HEK293T (cell line): Measurements from ENCODE around the gene POLR2E.

ENCODE experiments used
- CTCF ChIA-PET: fragments of 350-600 bp; formaldehyde crosslinking; extraction: SDS; loops from one replicate; lab custom pipeline; 2021; ENCODE audit warnings: antibody characterized with exemption, inconsistent platforms; lab: Yijun Ruan, JAX
- POLR2A ChIA-PET: fragments of 350-600 bp; formaldehyde crosslinking; extraction: SDS; loops from one replicate; lab custom pipeline; 2020; ENCODE audit warnings: antibody characterized with exemption, inconsistent platforms; lab: Yijun Ruan, JAX
- DNase-seq: peaks from one replicate; pipeline ENCODE4 v3.0.0; 2012; ENCODE audit warnings: mixed read lengths; ENCODE audit errors: extremely low spot score
- ARNT ChIP-seq: fragments of 450-650 bp; IDR thresholded peaks from 2 replicates; pipeline ENCODE4 v1.6.1; 2017; ENCODE audit warnings: mild to moderate bottlenecking
- BHLHE40 ChIP-seq: fragments of 450-650 bp; IDR thresholded peaks from 2 replicates; pipeline ENCODE4 v1.6.1; 2016; ENCODE audit warnings: mild to moderate bottlenecking, moderate library complexity, borderline replicate concordance
- CTBP1 ChIP-seq: fragments of 450-650 bp; IDR thresholded peaks from 2 replicates; pipeline ENCODE4 v1.6.1; 2016; ENCODE audit warnings: borderline replicate concordance
- ELF4 ChIP-seq: fragments of 450-650 bp; IDR thresholded peaks from 2 replicates; pipeline ENCODE4 v1.6.1; 2017; ENCODE audit warnings: antibody characterized with exemption
- FOXA1 ChIP-seq: fragments of 450-650 bp; IDR thresholded peaks from 2 replicates; pipeline ENCODE4 v1.6.1; 2016; ENCODE audit warnings: mild to moderate bottlenecking
- FOXK2 ChIP-seq: fragments of 450-650 bp; IDR thresholded peaks from 2 replicates; pipeline ENCODE4 v1.6.1; 2016; ENCODE audit warnings: mild to moderate bottlenecking
- FOXM1 ChIP-seq: fragments of 450-650 bp; IDR thresholded peaks from 2 replicates; pipeline ENCODE4 v1.6.1; 2017; ENCODE audit warnings: mild to moderate bottlenecking, borderline replicate concordance
- HDGF ChIP-seq: fragments of 450-650 bp; IDR thresholded peaks from 2 replicates; pipeline ENCODE4 v1.6.1; 2017; ENCODE audit warnings: antibody characterized with exemption, borderline replicate concordance
- L3MBTL2 ChIP-seq: fragments of 450-650 bp; conservative IDR thresholded peaks from 2 replicates; pipeline ENCODE4 v1.6.1; 2016; ENCODE audit warnings: mild to moderate bottlenecking
- LEF1 ChIP-seq: fragments of 450-650 bp; IDR thresholded peaks from 2 replicates; pipeline ENCODE4 v1.6.1; 2017; ENCODE audit warnings: mild to moderate bottlenecking, borderline replicate concordance
- NFRKB ChIP-seq: fragments of 450-650 bp; IDR thresholded peaks from 2 replicates; pipeline ENCODE4 v1.6.1; 2016; ENCODE audit warnings: mild to moderate bottlenecking, moderate library complexity
- SP1 ChIP-seq: fragments of 450-650 bp; IDR thresholded peaks from 2 replicates; pipeline ENCODE4 v1.6.1; 2017
- SUZ12 ChIP-seq: fragments of 450-650 bp; IDR thresholded peaks from 2 replicates; pipeline ENCODE4 v1.6.1; 2016; ENCODE audit warnings: mild to moderate bottlenecking
- TARDBP ChIP-seq: fragments of 450-650 bp; IDR thresholded peaks from 2 replicates; pipeline ENCODE4 v1.6.1; 2016
- ZNF384 ChIP-seq: fragments of 450-650 bp; IDR thresholded peaks from 2 replicates; pipeline ENCODE4 v1.6.1; 2016
- TF ChIP-seq, protein P1 (sequence below): fragments of 450-650 bp; IDR thresholded peaks from 2 replicates; pipeline ENCODE4 v1.6.1; 2016

The POLR2E gene

DNA sequence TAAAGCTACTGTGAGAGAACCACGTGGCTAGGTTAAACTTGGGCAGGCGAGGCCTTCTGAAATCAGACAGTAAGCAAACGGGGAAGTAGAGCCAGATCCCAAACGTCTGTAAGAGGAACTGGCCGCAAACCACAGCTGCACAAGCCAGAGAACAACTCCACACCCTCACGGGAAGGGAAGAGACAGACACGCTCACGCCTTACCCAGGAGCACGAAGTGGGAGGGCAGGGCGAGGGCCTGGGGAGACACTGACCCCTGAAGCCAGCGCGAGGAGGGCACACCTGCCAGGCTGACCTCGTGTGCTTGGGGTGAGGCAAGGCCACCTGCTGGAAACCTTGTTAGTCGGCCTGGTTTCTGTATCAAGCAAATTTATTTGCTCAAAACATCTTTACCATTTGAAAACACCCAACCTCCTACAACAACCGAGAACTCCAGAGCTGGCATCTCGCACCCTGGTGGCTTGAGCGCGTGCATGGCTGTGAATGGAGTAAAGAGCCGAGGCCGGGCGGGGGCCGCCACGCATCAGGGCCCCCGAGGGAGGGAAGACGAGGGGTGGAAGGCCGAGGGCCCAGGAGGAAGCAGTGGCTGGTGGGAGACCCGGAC is 7.3 kb downstream of the POLR2E start:
- no peak for DNase-seq
- POLR2A ChIA-PET: no interaction called here
- CTCF ChIA-PET: no interaction called here
- TF ChIP-seq CTBP1: no peak
- TF ChIP-seq, protein P1, sequence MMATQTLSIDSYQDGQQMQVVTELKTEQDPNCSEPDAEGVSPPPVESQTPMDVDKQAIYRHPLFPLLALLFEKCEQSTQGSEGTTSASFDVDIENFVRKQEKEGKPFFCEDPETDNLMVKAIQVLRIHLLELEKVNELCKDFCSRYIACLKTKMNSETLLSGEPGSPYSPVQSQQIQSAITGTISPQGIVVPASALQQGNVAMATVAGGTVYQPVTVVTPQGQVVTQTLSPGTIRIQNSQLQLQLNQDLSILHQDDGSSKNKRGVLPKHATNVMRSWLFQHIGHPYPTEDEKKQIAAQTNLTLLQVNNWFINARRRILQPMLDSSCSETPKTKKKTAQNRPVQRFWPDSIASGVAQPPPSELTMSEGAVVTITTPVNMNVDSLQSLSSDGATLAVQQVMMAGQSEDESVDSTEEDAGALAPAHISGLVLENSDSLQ: no peak
- TF ChIP-seq SUZ12: no peak
- no peak for TF ChIP-seq BHLHE40
- TF ChIP-seq FOXM1: no peak
- TF ChIP-seq ZNF384: no peak
- TF ChIP-seq NFRKB: no peak
- TF ChIP-seq LEF1: no peak
- TF ChIP-seq FOXA1: no peak
- no peak for TF ChIP-seq HDGF
- no peak for TF ChIP-seq TARDBP
- no peak for TF ChIP-seq ARNT
- TF ChIP-seq SP1: no peak
- no peak for TF ChIP-seq FOXK2

GRCh38 chr19:1086613-1087012 is 8.6 kb downstream of the POLR2E start:
- no peak for DNase-seq
- CTCF ChIA-PET: no interaction called here
- POLR2A ChIA-PET: interaction anchor here (2.8 kb wide), 1 partner anchor 8 kb away, joined by 11 read pairs; no protein-coding TSS in a partner anchor
- TF ChIP-seq, protein P1: no peak
- TF ChIP-seq LEF1 (no peak), HDGF (no peak), TARDBP (no peak), CTBP1 (no peak), NFRKB (no peak), FOXA1 (no peak), FOXK2 (no peak), FOXM1 (no peak), ELF4 (no peak), SUZ12 (no peak), ARNT (no peak), ZNF384 (no peak)

GRCh38 chr19:1085676-1086442 is 9.3 kb downstream of the POLR2E start:
- ChIA-PET POLR2A (interaction anchor here (2.8 kb wide), 1 partner anchor 8 kb away, joined by 11 read pairs; no protein-coding TSS in a partner anchor), CTCF (no interaction called here)
- TF ChIP-seq ARNT: no peak
- TF ChIP-seq BHLHE40: no peak
- TF ChIP-seq SP1: no peak
- TF ChIP-seq LEF1: no peak
- TF ChIP-seq FOXK2: no peak
- TF ChIP-seq FOXA1: no peak
- no peak for TF ChIP-seq FOXM1
- TF ChIP-seq TARDBP: no peak
- no peak for TF ChIP-seq ZNF384
- TF ChIP-seq CTBP1: no peak
- TF ChIP-seq, protein P1: no peak
- no peak for TF ChIP-seq HDGF
- no peak for TF ChIP-seq L3MBTL2
- DNase-seq: no peak

- POLR2A ChIA-PET: interaction anchor here (1.7 to 2.8 kb wide), 2 partner anchors 9 to 17 kb away, joined by 4 to 11 read pairs; no protein-coding TSS in a partner anchor
- no peak for TF ChIP-seq ELF4
- no peak for TF ChIP-seq FOXM1
- no peak for TF ChIP-seq BHLHE40
- no peak for TF ChIP-seq LEF1
- no peak for TF ChIP-seq FOXK2
- no peak for TF ChIP-seq ARNT
- no peak for TF ChIP-seq SUZ12
- TF ChIP-seq HDGF: no peak
- no peak for TF ChIP-seq FOXA1
- TF ChIP-seq SP1: no peak
- no peak for TF ChIP-seq CTBP1
- TF ChIP-seq TARDBP: no peak
- no peak for TF ChIP-seq ZNF384
- TF ChIP-seq L3MBTL2: no peak; the same call in 1 of the 2 replicates
- TF ChIP-seq, protein P1: no peak
- CTCF ChIA-PET: interaction anchor here (0.8 kb wide), 1 partner anchor 28 kb away, joined by 3 read pairs; no protein-coding TSS in a partner anchor
- DNase-seq: no peak
These were observed 10.0 kb downstream of the POLR2E start for GRCh38 chr19:1085053-1085658.
